ENCODE measurements around the gene OR14C36.
"Not testable (repeated sequence)": the region's sequence is repeated elsewhere in the genome, so short reads cannot be mapped to it uniquely, and the experiment has no call there.

OR14C36 gene

DNA sequence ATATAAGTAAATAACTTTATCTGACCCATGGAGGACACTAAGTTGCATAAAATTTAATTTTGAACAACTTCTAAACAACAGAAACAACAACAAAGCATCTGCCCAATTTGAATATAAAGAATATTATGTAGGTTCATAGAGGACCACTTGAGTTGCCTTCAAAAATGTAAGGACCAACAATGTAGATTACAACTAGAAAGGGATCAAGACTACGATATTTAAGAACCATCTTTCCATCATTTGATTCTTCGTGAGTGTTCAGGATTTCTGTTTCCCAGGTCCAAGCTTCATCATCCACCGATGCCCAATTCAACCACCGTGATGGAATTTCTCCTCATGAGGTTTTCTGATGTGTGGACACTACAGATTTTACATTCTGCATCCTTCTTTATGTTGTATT lies at the start of gene OR14C36:
TSS of gene OR14C36 (plus strand) at position 301 of the 400 bp plus-strand sequence. CDS start at position 301, 0 bp downstream.
- DNase-seq (ENCODE audit: low read depth): no peak

- no peak for DNase-seq (ENCODE audit: low read depth)
Measured at GRCh38 chr1:248303324-248303723, 45.3 kb upstream of the OR14C36 start, which contains the start of gene OR2T12. TSS of gene OR2T12 (minus strand) at chr1:248303424. CDS start at chr1:248295578, 7,846 bp downstream.

GRCh38 chr1:248305672-248306071 lies 42.9 kb upstream of the OR14C36 start:
- DNase-seq (ENCODE audit: low read depth): not testable (repeated sequence)

GRCh38 chr1:248306103-248306502 lies 42.5 kb upstream of the OR14C36 start:
- DNase-seq (ENCODE audit: low read depth): no peak

GRCh38 chr1:248306740-248307139 lies 41.8 kb upstream of the OR14C36 start:
- not testable (repeated sequence) for DNase-seq (ENCODE audit: low read depth)

DNA sequence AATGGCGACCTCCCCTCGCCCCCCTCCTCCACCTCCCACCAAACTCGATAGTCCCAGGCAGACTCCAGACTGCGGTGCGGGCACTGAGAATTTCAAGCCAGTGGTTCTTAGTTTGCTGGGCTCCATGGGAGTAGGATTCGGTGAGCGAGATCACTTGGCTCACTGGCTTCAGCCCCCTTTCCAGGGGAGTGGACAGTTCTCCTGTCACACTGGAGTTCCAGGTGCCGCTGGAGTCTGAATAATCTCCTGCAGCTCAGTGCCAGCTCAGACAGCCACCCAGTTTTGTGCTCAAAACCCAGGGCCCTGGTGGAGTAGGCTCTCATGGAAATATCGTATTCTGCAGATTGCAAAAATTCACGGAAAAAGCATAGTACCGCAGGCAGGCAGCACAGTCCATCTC lies 31.8 kb upstream of the OR14C36 start:
- no peak for DNase-seq (ENCODE audit: low read depth)

DNA sequence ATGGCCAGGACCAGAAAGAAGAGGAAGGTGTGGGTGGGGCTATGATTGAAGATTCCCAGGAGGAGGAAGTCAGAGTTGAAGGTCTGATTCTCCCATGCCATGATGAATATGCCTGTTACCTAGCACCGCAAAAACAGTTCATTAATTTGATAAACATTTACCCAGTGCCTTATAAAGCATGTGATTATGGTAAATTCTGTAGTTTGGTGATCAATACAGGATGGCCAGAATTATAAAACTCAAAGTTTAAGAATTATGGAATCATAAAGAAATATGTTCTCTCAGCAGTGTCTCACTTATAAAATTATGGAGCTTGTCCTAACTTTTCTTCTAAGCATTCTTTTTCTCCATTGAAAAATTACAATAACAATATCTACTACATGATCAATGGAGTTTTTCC lies 24.1 kb upstream of the OR14C36 start, which contains the start of gene OR2M7:
TSS of gene OR2M7 (minus strand) at position 101 of the 400 bp plus-strand sequence. CDS start at position 101, 0 bp downstream.
- no peak for DNase-seq (ENCODE audit: low read depth)

- DNase-seq (ENCODE audit: low read depth): no peak
Measured at GRCh38 chr1:248343451-248343850, 5.1 kb upstream of the OR14C36 start.

DNA sequence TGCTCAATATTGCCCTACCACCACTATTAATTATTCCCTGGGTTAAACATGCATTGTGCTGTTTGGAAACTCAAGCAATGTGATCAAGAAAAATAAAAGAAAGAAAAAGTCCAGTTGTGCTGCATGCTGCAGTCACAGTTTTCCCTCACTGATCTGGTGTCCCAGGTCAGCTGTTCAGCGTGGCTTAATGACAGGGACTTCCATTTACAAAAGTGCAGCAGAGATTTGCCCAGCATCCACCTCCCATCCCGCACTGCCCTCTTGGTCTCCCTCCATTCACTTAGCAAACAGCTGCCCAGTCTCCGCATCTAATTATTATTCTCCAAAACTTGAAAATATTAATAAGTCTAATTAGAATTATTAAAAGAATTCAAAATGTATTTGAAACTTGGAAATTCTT lies 10.8 kb downstream of the OR14C36 start:
- no peak for DNase-seq (ENCODE audit: low read depth)

DNA sequence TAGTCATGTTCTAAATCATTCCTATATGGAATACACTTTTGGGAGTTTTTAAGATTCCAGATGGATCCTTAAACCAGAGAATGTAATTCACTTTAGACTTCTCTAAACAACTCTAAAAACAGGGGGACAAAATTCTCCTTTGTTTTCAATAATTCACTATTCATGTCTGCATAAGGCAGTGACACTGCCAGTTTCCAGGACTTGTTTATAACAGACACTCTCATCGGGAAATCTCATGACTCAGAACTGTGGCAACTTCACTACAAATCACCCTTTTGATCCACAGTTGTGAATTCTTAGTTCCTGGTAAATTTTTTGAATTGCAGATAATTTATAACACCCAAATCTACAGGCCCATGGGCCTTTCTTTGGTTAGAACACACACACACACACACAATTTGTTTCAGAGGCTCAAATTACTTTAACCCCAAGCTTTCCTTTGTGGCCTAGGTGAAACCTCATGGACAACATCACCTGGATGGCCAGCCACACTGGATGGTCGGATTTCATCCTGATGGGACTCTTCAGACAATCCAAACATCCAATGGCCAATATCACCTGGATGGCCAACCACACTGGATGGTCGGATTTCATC lies 12.6 kb downstream of the OR14C36 start, which contains the start of gene OR2T4:
TSS of gene OR2T4 (plus strand) at position 545 of the 595 bp plus-strand sequence. CDS start at position 545, 0 bp downstream.
- DNase-seq (ENCODE audit: low read depth): no peak

DNA sequence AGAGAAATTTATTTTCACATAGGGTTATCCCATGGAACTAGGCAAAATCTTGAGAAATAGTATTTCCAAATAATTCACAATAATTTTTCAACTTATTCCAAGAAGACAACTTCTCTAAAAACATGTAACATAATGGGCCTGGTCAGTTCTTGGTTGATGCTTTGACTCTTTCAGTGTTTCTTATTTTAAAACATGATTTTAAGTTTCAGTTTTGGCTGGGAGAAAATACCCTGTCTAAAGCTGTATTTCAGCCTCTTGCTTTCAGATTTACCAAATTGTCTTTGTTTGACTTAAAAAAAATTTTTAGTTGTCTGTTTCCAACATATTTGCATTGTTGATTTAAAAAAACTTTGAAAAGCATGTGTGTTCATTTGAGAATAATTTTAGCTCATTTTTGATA lies 18.0 kb downstream of the OR14C36 start:
- no peak for DNase-seq (ENCODE audit: low read depth)

GRCh38 chr1:248372394-248372793 lies 23.8 kb downstream of the OR14C36 start:
- DNase-seq (ENCODE audit: low read depth): no peak

GRCh38 chr1:248373761-248374160 lies 25.2 kb downstream of the OR14C36 start:
- DNase-seq (ENCODE audit: low read depth): no peak

DNA sequence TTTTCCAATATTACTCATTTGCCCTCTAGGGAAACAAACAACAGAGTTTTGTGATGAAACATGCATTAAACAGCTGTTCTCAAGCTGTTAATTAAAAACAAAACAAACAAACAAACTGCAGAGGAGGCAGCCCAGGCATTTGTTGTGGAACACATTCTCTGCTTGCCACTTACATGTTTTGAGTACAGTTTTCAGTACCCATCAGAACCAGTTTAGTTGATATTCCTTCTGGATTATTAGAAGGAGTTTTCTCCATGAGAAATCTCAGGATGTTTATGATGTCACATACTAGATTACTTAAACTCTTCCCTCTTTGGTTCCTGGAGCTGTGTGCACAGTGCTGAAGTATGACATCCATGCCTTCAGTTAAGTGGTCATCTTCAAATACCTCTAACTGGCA lies 26.9 kb downstream of the OR14C36 start, which contains the start of gene OR2T6:
TSS of gene OR2T6 (plus strand) at position 301 of the 400 bp plus-strand sequence. CDS start 11,863 bp downstream, outside the sequence.
- DNase-seq (ENCODE audit: low read depth): no peak

GRCh38 chr1:248376916-248377315 lies 28.3 kb downstream of the OR14C36 start:
- no peak for DNase-seq (ENCODE audit: low read depth)

DNA sequence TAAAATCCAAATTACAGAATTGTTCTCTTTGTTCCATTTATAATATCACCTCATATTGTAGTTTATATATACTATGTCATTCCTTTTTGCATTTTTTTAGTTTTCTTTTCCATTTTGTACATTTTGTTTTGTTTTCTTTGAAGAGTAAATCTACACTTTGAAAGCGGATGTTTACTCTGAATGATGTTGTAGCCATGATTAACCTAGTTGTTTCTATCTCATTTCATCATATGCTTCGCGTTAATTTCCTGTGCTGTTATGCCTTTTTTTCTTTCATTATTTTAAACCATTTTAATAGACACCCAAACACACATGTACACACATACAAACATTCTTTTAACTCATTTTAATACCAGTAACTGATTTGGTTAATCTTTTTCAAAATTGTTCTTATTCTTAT lies 32.3 kb downstream of the OR14C36 start:
- no peak for DNase-seq (ENCODE audit: low read depth)

GRCh38 chr1:248388426-248388825 lies 39.9 kb downstream of the OR14C36 start:
- no peak for DNase-seq (ENCODE audit: low read depth)

DNA sequence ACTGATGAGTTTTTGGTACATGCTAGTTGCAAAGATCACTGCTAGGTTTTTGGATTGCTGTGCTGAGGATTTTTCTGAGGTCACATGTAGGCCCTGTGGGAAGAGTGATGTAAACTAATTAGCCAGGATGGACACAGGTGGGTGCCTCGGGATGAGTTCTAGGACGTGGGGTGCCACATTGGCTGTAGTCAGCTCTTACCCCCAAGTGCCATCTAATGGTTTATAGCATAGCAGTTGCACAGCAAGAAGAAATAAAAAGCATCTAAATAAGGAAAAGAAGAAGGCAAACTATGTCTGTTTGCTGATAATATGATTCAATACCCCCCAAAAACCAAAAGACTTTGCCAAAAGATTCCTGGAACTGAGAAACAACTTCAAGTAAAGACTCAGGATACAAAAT lies 44.5 kb downstream of the OR14C36 start:
- no peak for DNase-seq (ENCODE audit: low read depth)

All from stimulated activated CD8-positive, alpha-beta memory T cell treated with anti-CD3 and anti-CD28 coated beads, Interleukin-7, amount 100 ng/mL, for 24 hours (primary cell).